Stimulated activated CD8-positive, alpha-beta memory T cell treated with anti-CD3 and anti-CD28 coated beads, Interleukin-7, amount 100 ng/mL, for 4 hours (primary cell): ENCODE results near the gene SULT1E1.
"Not testable (repeated sequence)": the region's sequence is repeated elsewhere in the genome, so short reads cannot be mapped to it uniquely, and the experiment has no call there.

Experiments used
- DNase-seq, 2 donors: peaks; one replicate each; pipeline ENCODE4 v3.0.0-alpha.2; 2020; ENCODE audit warnings: low read depth in 2 of 2

The SULT1E1 gene

DNA sequence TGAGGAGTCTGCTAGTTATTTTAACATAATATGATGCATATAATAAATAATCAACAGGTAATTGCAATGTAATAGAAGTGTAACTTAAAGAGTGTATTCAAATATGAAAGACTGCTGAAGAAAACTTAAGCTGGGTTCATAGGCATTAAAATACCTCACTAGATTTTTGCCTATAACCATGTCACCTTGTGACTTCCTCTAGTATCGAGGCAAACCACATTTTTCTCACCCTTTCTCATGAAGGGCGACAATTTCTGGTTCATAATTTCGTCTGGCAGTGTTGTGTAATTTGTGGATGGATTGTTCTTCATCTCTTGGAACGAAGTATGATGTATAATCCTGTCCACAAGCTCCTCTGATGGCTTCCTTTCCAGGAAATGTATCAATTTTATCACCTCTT lies 16.0 kb downstream of the SULT1E1 start:
- DNase-seq = no peak

DNA sequence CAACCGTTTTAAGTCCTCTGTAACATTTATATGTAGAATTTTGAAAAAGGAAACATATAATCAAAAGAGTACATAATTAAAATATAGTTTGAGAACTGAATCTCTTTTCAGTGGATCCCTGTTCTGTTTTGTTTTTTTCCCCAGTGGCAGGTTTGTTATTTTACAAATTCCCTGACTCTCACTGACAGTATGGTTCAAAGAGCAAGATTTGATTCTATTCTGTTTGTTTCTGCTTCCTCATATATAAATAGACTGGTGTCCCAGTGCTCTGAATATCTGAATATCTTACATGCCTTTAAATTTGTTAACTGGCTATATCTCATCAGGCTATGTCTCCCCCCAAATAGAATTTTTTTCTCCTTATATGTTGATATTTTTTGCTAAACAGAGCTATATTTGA lies 16.6 kb downstream of the SULT1E1 start:
- no peak for DNase-seq

GRCh38 chr4:69838977-69839376 lies 21.0 kb downstream of the SULT1E1 start:
- DNase-seq = no peak

- DNase-seq = no peak
Observed at GRCh38 chr4:69836287-69836686, 23.7 kb downstream of the SULT1E1 start.

GRCh38 chr4:69835766-69836165 lies 24.2 kb downstream of the SULT1E1 start:
- no peak for DNase-seq

- DNase-seq = no peak
Observed at GRCh38 chr4:69833251-69833650, 26.7 kb downstream of the SULT1E1 start.

DNA sequence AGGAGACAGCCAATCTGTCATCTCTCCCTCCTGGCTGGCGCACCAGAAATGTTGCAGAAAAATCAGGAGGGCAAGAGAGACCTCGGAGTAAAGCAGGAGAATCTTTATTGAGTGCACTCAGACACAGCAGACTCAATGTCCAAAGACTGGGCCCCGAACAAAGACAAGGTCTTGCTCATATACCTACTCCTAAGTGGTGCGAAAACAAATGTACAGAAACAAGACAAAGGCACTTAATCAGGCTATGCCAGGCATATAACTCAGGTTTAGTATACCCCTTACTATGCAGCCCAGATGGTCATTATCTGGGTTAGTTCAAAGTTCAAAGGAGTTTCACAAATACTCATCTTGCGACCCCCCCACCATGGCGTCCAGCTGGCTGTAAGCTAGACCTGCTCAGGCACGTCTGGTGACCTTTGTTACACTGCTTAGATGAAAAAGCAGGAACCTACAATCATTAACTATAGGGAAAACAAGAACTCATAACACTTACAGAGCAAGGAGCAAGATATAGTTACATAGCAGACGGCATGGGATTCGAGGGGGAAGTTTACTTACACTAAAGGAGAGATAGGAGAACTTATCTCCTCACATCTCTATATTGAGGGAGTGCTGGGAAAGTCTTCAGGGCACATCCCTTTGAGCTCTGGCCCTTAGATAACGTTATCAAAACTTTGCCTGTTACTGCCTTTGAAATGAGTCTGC lies 27.5 kb downstream of the SULT1E1 start:
- no peak for DNase-seq

- no peak for DNase-seq
Observed at GRCh38 chr4:69831646-69832325, 28.2 kb downstream of the SULT1E1 start.

- DNase-seq = no peak
Observed at GRCh38 chr4:69831270-69831627, 28.7 kb downstream of the SULT1E1 start.

GRCh38 chr4:69830560-69831269 lies 29.2 kb downstream of the SULT1E1 start:
- DNase-seq = no peak

- no peak for DNase-seq
Observed at GRCh38 chr4:69830192-69830559, 29.8 kb downstream of the SULT1E1 start.

- no peak for DNase-seq
Observed at GRCh38 chr4:69829678-69830077, 30.3 kb downstream of the SULT1E1 start.

- DNase-seq = no peak
Observed at GRCh38 chr4:69828828-69829227, 31.1 kb downstream of the SULT1E1 start.

GRCh38 chr4:69825056-69825455 lies 34.9 kb downstream of the SULT1E1 start:
- DNase-seq = not testable (repeated sequence)

DNA sequence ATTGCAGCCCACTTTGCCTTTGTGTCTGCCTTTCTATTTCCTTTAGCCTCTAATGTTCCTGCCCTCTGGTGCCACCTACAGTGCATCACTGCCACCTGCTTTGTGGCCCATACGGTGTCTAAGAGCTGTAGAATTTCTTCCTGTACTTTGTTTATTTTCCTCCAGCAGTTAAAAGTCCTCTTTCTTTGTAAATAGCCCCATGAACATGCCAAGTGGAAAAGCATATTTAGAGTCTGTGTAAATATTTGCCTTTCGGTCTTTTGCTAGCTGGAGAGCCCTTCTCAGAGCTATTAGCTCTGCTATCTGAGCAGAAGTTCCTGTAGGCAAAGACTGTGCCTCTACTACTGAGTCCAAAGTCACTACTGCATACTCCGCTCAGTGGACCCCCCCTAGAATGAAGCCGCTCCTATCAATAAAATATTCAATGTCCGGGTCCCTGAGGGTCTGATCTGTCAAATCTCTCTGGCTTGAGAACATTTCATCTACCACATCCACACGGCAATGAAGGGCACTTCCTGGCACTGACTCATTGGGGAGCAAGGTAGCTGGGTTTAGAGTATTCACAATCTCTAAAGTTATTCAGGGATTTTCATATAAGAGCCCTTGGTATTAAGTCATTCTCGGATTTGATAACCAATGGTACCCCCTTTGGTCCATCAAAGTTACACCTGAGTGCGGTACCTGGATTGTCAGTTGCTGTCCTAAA lies 36.3 kb downstream of the SULT1E1 start:
- peak in 1 of 2 donors; percentile 14 for DNase-seq

- DNase-seq = no peak
Observed at GRCh38 chr4:69823048-69823447, 36.9 kb downstream of the SULT1E1 start.

DNA sequence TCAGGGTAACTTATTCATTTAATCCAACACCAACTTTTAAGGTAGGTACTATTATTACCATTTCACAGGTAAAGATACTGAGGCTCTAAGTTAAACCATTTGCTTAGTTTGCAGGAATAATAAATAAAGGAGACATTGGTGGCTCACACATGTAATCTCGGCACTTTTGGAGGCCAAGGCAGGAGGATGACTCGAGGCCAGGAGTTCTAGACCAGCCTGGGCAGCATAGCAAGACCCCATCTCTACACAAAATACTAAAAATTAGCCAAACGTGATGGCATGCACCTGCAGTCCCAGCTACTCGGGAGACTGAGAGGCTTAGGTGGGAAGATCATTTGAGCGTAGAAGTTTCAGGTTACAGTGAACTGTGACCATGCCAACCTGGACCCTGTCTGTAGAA lies 37.7 kb downstream of the SULT1E1 start:
- DNase-seq = no peak

DNA sequence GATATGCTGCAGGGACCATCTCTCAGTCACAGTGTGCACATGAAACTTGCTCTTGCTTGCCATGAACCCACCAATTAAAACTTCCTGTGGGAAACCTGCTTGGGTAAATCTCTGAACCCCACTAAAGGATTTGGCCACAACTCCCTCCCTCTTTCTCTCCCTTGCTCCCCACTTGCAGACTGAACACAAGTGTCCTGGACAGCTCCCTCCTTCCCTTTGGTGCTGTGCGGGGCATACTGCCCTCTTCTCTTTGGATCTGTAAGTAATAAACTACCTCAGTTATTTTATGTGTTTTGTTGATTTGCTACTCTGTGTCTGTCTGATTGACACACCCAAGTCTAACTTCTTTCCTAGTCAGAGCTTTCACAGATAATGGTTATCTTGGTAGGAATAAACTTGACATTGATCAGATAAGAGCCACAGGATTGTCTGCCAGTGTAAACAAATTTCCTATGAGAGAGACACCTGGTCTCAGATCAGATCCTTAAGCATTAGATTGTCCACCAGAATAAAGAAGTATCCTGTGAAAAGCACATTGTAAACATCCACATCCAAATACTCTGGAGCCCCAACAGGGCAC lies 41.8 kb downstream of the SULT1E1 start:
- DNase-seq = no peak

DNA sequence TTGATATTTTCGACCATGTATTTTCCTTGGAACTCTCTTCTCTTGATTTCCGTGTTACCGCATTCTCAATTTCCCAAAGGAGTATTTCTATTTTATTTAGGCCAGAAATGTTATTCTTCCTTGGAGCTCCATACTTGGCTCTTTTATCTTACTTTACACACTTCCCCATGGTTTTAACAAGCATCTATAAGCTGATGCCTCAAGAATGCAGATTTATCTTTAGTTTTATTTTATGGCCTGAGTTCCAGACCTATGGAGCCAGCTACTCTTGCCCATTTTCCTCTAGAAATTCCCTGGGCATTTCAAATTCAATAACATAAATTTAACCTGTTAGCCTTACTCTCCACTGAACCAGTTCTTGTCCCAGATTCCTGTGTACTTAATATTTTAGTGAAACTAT lies 43.7 kb downstream of the SULT1E1 start:
- DNase-seq = no peak

DNA sequence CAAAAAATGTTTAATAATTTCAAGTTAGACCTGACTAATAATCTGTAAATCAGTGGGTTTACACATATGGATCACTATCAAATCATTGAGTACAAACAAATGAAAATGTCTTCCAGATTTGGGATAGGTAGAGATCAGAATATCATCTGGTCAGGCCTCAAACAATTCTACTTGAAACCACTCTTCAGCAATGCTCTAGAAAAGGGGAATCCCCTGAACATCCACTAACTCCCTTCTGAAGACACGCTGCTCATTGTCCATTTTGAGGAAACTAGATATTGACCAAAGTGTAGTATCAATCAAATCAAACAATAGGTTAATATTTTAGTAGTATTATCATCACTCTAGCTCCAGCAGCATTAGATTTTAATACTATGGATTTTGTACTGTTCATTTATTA lies 46.3 kb downstream of the SULT1E1 start:
- no peak for DNase-seq

DNA sequence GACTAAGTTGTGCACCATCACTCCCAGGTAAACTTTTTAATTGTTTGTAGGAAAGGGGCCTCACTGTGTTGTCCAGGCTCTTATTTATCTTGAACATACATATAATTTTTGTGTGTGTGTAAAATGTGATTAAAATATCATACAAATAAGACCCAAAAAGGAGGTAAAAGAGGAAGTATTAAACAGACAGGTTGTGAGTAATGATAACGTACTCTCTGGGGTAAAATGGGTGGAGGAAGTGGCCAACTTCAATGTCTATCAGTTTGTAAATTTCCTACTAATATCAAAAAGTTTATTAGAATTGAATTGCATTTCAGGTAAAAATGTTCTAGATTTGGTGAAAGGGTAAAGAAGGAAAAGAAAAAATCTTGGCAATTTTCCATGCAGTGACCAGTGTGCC lies 48.8 kb downstream of the SULT1E1 start:
- DNase-seq = no peak

DNA sequence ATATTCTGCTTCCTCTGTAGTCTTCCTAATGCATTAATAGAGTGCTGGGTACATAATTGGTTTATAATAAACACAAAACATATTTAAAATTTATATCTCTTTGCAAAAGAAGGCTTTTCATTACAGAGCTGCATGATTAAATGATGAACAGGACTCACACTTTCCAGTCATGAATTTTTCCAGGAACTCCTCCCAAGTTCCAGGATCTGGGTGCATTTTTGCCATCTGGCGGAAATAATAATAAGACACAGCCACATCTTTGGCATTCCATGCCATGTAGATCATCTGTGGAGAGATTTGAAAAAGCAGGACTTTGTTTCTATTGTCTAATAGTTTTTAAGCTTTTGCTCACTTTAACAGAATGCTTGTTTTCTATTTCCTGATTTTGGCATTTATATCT lies 59.3 kb downstream of the SULT1E1 start:
- no peak for DNase-seq
